Left colon (tissue), 2 donors: ENCODE results near the gene INPP5A. TPM values are rescaled to one million over a fixed set of nuclear protein-coding genes. Genes with fewer than 3 reads are reported as not detected.

ENCODE experiments used
- ATAC-seq: fragments of 200-7000 bp; cut with Tn5 transposase; one replicate; pipeline ENCODE4 v1.9.1; 2020; ENCODE audit warnings: mild to moderate bottlenecking, moderate library complexity
- DNase-seq, 2 donors: peaks; one replicate each; pipeline ENCODE4 v3.0.0-alpha.2; 2020
- intact Hi-C, 2 donors: fragments of 100-400 bp; cut with DNase I in 1 of 2; cut with micrococcal nuclease in 1 of 2; formaldehyde crosslinking; loops; one replicate each; pipeline versions ENCODE4 v1.11.2 to v1.14.0; 2022; cut with DNase I, micrococcal nuclease
- total RNA-seq, 2 donors: library from RNA; stranded (reverse); fragmentation: NEBNext Ultra II Directional; extraction: Animal tissue kit (Norgen Biotek cat#: 25700); gene quantifications; one replicate each; pipeline ENCODE4 v1.2.1, GENCODE V29; 2021
- donor health status: DM: no; HTN: no; CAD: no.
- donor health status: DM: yes; HTN: yes; CAD: no.

INPP5A gene
- total RNA-seq, 2 donors from 2014 or later = 35.6 to 42.2 TPM

DNA sequence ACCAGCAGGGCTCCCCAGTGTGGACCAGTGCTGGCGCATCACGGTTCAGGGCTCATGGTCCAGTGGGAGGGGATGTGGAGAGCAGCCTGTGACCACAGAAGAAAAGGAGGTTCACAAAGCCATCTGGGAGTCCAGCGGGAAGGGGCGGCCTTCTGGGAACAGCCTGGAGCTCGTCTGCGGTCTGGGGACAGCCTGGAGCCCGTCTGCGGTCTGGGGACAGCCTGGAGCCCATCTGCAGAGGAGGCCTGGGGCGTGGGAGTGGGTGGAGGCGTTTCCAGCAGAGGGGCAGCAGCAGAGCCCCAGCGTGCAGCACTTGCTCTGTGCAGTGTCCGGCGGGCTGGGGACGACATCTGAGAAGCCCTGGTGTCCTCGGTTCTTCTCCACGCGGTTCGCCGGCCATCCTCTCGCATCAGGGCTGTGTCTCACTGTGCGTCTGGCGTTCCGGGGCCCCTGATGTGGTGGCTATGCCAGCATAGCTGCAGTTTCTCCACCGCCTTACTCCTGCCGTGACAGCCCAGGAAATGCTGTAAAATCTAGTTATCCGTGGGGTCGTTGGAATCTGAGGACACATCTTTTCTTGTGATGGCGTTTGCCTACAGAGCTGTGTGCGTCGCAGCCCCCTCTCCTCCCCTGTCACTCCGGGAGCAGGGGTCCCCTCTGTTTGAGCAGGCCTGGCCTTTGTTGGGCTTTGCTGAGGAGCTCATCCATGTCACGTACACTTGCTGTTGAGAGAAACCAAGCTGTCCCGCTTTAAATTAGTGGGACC is 104.6 kb downstream of the INPP5A start:
- ATAC-seq (peak; percentile 5), DNase-seq (peak in 1 of 2 donors; percentile 23)
- intact Hi-C loops = no loop called here

DNA sequence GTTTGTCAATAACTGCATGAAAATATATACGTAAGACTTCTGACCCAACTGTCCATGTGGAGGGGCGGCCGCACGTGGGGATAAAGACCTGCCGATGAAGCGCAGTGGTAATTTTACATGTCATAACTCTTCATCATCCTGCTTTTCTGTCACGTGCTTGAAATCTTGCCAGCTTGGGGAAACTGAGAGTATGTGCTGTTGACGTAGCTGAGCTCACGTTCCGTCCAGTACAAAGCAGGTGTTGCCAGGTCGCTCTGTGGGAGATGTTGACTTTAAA is 105.1 kb downstream of the INPP5A start:
- no peak for DNase-seq
- ATAC-seq = no peak

DNA sequence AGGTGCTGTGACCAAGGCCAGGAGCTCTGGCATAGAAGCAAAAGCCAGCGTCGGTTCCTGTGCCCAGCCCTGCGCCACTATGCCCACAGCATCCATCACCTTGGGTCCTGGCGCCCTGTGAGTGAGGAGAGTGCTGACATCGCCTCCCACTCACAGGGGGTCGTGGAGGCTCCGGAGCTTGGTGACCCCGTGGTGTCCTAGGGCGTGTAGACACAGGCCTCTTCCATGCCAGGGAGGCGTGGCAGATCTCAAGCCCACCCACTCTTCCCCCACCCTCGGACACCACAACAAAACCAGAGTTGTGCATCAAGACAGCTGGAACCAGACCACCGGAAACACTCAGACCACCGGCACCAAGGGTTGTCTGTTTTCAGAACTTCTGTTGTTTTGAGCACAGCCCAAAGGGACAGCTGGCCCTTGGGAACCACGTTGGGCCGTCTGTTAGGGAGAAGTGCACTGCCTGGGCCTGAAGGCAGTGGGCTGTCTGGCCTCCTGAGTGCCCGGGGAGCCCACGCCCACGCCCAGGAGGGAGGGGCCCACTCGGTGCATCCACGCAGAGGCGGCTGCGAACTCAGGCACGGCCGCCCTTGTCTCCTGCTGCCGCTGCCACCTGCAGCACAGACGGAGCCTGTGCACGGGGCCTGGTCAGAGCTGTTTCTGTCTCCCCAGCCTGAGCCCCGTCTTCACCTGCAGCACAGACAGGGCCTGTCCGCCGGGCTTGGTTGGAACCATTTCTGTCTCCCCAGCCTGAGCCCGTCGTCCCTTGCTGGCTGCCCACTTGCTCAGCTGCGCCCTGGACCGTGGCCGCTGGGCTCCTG is 106.3 kb downstream of the INPP5A start:
- ATAC-seq (no peak), DNase-seq (no peak)
- intact Hi-C loops = no loop called here

More for the DNA sequence above, 105.1 kb downstream of the INPP5A start:
- intact Hi-C loops = no loop called here

DNA sequence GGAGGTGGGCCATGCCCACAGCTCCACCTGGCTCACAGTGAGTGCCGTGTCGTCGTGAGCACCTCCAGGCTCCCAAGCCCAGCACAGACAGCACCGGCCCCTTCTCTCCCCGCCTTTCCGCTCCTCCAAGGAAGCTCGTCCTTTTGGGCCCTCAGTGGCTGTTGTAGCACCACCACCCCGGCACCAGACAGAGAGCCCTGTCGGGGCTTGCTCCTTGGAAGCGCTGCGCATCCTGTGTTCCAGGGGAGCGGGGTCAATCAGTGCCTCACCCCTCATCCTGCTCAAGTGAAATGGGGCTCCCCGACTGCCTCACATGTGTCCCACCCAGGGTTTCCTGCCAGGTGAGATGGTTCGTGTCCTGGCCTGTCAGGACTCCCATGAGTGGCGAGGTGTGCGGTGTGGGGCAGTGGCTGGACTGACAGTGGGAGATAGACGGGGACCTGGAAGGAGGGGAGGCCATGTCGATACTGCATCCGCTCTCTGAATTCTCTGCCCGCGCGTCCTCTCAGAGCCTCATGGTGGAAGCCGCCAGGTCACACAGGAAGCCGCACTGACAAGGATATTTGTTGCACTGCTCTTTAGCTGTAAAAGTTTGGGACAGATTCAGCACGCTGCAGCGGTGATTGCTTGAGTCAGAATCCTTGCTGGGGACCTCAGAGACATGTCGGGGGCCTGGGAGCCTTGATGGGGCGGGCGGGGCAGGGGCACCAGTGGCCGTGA is 107.1 kb downstream of the INPP5A start:
- intact Hi-C loops = no loop called here
- no peak for ATAC-seq
- DNase-seq = peak in 1 of 2 donors; percentile 12

DNA sequence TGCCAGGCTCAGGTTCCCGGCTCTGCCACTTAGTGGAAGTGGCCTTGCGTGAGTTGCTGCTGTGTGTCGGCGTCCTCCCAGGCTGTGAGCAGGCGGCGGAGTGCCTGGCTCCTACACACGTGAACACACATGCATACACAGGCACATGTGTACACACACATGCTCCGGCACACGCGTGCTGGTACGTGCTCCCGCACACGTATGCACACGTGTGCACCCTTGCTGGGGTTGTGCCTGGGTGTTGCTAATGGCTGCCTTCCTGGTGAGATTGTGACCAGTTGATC is 107.6 kb downstream of the INPP5A start:
- no peak for ATAC-seq
- DNase-seq = peak in 1 of 2 donors; percentile 8
- intact Hi-C loops = no loop called here

DNA sequence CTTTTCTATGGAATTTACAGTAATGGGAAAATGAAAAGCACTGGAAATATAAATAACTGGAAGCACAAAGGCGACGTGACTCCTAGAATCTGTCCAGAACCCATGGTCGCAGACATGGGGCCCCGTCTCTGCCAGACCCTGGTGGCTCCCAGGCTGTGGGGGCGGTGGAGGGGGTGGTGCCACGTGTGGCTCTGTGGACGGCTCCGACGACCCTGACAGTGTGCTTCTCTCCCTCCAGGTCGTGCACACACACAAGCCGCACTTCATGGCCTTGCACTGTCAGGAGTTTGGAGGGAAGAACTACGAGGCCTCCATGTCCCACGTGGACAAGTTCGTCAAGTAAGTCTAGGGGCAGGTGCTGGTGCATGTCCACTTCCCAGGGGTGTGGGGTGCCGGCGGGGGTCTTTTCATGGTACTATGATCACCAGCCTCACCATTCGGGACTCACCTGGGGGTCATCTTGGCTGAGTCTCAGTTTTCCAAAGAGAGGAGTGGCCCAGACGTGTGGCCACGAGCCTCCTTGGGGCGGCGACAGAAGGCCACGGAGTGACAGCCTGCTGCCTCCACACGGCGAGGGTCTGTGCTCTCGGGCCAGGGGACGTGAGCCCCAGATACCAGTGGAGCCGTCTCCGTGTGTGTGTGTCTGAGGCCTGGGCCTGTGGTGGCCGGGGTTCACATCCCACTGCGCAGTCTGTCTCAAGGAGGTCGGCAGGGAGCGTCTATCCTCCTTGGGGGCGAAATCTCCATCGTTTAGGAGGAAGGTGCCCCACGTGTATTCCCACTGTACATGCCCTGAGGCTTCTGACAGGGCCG is 108.2 kb downstream of the INPP5A start:
- no peak for ATAC-seq
- intact Hi-C loops = no loop called here
- DNase-seq = peak in 1 of 2 donors; percentile 19

DNA sequence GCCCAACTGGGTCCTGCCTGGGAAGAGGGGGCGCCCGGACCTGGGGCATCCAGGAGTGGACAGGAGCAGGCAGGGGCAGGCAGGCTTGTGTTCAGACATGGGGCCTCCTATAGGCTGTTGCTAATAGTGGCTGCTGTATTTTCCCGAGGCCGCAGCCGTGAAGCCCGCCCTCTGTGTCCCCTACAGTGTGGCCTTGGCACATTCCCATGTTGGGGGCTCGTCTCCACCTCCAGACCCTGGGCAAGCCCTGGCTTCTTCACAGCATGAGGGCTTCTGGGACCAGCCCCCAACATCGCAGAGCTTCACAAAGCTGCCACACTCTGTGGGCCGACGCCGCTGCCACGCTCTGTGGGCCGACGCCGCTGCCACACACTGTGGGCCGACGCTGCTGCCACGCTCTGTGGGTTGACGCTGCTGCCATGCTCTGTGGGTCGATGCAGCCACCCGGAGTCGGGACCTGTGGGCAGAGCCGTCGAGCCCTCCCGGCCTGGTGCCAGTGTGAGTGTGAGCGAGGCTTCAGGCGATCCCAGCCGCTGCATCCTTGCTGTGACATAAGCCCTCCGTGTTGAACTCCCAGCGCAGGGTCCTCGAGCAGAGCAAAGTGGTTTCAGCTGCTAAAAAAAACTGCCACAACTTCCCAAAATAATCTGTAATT is 109.0 kb downstream of the INPP5A start:
- intact Hi-C loops = no loop called here
- ATAC-seq = no peak
- peak in 1 of 2 donors; percentile 18 for DNase-seq

DNA sequence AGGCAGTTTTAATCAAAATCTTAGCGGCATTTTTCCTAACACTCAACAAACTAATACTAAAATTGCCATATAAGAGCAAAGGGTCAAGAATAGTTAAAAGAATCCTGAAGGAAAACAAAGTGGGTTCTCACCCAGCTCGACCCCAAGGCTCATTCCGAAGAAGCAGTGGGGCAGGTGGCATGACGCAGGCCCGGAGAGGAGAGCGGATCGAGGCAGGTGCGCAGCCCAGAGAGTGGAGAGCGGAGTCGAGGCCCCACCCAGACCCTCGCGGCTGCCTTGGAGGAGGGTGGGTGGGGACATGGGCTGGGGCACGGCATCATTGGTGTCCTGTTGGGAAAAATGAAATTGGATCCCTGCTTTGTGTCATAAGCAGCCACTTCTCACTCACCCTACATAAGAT is 109.8 kb downstream of the INPP5A start:
- intact Hi-C loops = no loop called here
- no peak for ATAC-seq
- peak in 1 of 2 donors; percentile 10 for DNase-seq

DNA sequence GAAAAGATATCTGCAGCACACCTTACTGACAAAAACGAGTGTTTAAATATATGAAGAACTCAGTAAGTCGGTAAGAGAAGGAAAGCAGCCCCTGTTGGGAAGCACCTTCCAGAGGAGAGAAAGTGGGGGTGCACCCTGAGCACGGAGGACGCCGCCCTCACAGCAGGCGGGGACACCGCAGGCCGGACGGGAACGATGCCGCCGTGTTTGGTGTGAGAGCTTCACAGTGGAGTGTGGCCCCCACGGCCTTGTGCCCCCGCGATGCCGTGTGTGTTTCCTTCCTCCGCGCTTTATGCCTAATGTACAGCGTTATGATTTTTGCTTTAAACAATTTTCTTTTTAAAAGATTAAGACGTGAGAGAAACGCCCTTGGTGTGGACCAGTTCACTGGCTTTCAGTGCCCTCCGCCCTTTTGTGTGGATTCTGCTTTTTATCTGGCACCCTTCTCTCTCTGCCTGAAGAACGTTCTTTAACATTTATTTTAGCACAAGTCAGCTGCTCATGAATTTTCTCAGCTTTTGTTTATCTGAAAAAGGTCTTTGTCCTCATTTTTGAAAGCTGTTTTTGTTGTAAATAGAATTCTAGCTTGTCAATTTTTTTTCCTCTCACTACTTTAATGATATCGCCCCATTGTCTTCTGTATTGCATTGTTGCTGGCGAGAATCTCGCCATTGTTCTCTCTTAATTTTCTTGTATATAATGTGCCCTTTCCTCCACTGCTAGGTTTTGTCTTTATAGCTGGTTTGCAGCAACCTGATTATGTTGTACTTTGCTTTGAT is 110.7 kb downstream of the INPP5A start:
- ATAC-seq (no peak), DNase-seq (peak in 1 of 2 donors; percentile 15)
- intact Hi-C loops = no loop called here

DNA sequence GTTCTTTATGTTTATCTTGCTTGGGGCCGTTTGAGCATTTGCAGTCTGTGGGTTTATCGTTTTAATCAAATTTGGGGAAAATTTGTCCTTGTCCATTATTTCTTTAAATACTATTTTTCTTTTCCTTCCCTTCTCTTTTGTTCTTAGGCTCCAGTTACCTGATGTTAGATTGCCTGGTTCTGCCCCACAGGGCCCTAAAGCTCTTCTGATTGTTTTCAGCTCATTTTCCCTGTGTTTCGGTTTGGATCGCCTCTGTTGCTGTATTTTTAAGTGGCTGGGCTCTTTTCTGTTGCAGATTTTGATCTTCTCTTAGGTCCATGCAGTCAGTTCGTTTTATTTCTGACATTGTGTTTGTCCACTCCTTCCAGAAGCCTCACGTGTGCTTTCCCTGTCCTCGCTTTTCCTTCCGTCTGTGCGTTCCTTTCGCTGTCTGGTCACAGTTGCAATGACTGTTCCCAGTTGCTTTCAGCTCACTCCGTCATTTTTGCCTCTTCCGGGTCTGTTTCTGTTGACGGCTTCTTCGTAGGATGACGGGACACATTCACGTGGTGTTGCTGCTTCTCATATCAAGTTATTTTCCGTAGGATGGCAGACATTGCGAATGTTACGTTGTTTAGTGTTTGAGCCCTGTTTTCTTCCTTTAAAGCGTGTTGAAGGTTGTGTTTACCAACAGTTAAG is 111.4 kb downstream of the INPP5A start:
- DNase-seq = no peak
- ATAC-seq = no peak
- intact Hi-C loops = no loop called here

DNA sequence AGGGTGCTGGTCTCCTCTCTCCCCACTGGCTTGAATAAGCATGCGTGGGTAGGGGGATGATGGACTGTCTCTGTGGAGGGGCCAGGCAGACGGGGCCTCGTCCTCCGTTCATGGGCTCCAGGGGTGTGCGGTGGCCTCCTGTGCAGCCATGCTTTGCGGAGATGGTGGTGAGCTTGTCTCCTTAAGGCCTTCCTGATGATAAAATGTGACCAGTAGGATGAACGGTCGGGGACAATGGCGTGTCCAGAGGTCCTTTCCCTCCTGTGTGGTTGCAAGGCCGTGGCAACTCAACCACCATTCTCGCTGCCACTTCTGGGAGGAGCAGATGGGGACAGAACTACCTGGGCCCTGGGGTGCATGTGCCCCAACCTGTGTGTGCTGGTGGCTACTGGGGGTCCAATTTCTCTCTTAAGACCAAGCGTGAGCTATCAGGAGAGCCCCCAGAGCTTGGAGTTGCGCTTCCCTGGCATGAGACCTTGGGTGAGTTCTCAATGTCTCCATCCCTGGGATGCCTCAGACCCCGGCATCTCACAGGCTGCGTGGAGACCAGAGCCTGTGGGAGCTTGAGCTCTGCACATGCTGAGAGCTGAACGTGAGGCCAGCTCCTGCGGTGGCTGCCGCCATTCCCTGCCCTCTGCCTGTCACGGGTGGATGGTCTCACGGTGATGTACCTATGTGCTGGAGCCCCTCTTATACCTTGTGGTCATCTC is 112.2 kb downstream of the INPP5A start:
- DNase-seq = no peak
- intact Hi-C loops = loop anchor here in 1 of 2 donors (10.0 kb wide), 1 partner anchor 135 kb away; the partner anchor contains the start of gene NKX6-2
- ATAC-seq = no peak

DNA sequence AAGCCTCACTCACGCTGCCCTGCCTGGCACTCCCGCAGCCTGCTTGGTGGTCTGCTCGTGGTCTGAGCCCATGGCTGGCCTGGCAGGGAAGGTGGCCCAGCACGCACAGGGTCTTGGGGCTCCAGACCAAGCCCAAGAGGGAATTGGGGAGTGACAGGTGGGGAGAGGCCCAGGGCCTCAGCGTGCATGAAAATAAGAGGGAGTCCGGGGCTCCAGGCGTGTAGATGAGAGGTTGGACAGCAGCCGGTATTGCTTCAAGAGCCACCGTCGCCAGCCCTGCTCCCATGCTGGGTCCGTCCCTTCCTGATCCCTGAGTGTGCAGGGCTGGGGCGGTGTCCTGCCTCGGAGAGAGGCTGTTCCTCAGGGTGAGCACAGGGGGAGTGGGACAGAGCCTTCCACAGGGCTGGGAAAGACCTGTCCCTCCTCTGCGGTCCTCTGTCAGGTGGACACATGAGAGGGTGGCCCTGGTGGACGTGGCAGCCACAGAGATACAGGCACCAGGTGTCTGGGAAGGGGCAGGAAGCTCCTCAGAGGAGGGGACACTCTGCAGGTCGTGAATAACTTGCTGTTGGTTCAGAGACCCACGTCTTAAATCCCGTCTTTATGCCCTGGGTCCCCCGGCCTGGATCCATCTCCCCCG is 113.1 kb downstream of the INPP5A start:
- DNase-seq (no peak), ATAC-seq (no peak)
- intact Hi-C loops = loop anchor here in 1 of 2 donors (10.0 kb wide), 1 partner anchor 134 kb away; the partner anchor contains the start of gene NKX6-2

DNA sequence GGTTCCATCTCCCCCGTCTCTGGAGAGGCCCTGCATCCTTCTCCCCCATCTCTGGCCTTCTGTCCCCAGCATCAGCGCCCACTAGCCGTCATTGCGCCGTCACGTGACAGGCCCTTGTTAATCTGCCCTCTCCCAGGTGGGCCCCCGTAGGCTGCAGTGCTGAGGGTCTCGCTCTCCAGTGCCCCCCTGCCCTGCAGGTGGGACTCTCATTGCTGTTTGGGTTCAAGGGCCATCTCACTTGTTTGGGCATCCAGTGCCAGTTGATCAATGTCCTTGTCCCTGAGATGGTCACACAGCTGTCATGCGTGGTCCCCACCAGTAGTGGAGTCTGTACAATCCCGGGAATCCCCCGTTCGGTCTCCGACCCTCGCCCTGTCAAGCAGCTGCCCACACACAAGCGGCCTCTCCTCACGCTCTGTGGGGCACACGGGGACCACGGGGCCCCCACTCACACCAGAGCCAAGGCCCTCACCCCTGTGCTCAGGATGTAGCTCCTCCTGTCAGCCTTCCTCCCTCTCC is 114.0 kb downstream of the INPP5A start:
- DNase-seq (no peak), ATAC-seq (no peak)
- intact Hi-C loops = loop anchor here in 1 of 2 donors (10.0 kb wide), 1 partner anchor 133 kb away; the partner anchor contains the start of gene NKX6-2

DNA sequence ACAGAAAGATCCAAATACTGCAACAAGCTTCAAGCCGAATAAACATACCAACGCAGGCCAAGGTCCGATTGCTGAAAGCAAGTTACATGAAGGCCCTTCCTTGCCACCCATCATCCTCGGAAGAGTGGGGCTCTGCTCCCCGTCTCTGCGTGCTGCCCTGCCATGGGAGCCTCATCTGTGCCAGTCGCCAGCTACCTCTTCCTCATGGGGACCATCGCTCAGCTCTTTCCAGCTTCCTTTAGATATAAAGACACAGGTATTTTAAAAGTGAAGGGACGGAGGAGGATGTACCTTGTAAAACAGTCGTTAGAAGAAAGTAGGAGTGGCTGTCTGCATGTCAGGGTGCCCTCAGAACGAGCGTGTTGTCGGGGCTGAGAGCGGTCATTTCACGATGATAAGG is 114.9 kb downstream of the INPP5A start:
- ATAC-seq (no peak), DNase-seq (no peak)
- intact Hi-C loops = loop anchor here in 1 of 2 donors (10.0 kb wide), 1 partner anchor 132 kb away; the partner anchor contains the start of gene NKX6-2

DNA sequence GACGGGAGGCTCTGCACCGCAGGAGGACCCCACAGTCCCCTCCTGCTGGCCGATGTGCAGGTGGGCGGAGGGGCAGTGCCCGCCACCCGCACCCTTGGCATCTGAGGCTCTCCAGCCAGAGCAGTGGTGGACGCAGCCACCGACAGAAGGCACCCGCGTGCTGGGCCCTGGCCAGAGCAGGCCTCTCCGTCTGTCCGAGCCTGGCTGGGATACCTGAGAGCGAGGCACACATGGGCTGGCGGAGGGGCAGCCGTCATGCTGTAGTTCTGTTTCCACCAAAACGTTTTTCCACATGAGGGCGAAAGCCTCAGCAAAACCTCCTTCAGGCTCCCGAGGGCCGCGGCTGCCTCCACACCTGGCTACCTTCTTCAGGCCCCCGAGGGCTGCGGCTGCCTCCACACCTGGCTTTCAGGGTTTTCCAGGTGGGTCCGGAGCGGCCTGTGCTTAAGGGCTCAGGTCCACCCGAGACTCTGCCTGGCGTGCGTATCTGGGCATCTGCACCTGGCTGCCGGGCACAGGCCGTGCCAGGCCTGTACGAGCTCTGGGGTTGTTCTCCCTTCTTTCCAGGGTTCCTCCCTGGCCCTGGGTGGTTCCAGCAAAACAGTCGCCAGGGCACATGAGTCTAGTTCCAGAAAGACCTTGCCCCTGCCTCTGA is 115.5 kb downstream of the INPP5A start:
- ATAC-seq (no peak), DNase-seq (no peak)
- intact Hi-C loops = loop anchor here in 1 of 2 donors (10.0 kb wide), 1 partner anchor 132 kb away; the partner anchor contains the start of gene NKX6-2
